GM10248 (cell line): ENCODE results near the gene RS1.

Experiments
- CTCF ChIA-PET: fragments of 300-600 bp; sonication (Branson Sonifier 250); formaldehyde crosslinking; extraction: SDS; loops from one replicate; lab custom pipeline; 2021; ENCODE audit warnings: antibody characterized with exemption; lab: Yijun Ruan, JAX
- POLR2A ChIA-PET: fragments of 350-650 bp; sonication (Branson Sonifier 250); formaldehyde crosslinking; extraction: SDS; loops from one replicate; lab custom pipeline; 2020; ENCODE audit warnings: antibody characterized with exemption; lab: Yijun Ruan, JAX
- DNase-seq: peaks from one replicate; pipeline ENCODE4 v3.0.0; 2012; ENCODE audit errors: extremely low spot score
- CTCF ChIP-seq: IDR thresholded peaks from 2 replicates; pipeline ENCODE4 v1.5.1; 2012; ENCODE audit warnings: mild to moderate bottlenecking, low read depth; ENCODE audit errors: extremely low read depth, missing control alignments, control extremely low read depth

Gene RS1

DNA sequence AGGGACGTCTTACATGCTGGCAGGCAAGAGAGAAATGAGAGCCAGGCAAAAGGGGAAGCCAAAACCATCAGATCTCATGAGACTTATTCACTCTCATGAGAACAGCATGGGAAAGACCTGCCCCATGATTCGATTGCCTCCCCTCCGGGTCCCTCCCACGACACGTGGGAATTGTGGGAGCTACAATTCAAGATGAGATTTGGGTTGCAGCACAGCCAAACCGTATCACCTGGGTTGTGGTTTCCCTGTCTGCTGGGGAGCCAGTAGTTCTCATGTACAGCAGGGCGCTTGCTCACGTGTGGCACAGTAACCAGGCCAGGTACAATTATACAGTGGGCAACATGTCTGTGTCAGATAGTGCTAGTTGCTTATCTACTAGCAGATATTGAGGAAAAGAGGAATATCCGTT lies 11.1 kb upstream of the RS1 start:
- ChIA-PET CTCF (interaction anchor here (1.3 kb wide), 1 partner anchor 42 kb away, joined by 3 read pairs; no protein-coding TSS in a partner anchor), POLR2A (no interaction called here)
- DNase-seq, result no peak
- no peak for TF ChIP-seq CTCF

DNA sequence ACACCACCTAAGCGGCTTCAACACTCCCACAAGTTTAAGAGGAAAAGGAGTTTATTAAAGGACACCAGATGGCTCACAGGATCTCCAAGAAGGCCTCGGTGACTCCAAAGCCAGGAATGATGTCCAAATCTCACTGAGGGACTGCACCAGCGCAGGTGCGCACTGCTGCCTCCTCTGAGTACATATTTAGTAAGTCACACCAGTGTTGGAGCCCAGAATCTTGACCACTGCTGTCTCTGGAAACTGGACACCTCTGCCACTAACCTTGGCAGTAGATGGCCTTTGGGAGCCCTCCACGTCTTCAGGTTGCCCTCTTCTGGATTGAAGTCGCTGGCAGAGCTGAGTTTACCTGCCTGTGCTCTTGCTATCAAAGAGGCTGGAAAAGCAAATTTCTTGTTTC lies 10.1 kb upstream of the RS1 start:
- POLR2A ChIA-PET, result no interaction called here
- CTCF ChIA-PET, result no interaction called here
- DNase-seq, result no peak
- no peak for TF ChIP-seq CTCF

DNA sequence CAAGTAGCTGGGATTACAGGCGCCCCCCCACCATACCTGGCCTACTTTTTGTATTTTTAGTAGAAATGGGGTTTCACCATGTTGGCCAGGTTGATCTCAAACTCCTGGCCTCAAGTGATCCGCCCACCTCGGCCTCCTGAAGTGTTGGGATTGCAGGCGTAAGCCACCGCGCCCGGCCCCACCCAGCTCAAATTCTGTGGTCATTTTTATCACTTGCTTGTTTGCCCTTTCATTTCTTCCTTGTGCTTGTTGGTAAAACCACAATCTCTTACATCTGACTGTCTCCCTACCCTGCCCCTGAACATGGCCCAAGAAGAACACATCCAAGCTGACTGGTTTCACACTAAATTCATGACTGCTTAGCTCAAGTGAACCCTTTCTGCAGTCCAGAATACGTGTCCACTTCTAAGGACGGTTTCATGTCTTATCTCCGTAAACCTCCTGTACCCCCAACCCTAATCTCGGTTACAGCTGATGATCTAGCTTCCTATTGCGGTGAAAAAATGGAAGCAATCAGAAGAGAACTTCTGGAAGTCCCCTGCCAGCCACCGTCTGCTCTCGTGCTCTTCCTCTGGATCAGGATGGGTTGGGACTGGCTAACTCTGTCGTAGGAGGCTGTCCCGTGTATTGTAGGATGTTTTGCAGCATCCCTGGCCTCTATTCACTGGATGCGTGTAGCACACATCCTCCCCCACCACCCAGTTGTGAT lies 5.4 kb upstream of the RS1 start:
- ChIA-PET CTCF (no interaction called here), POLR2A (interaction anchor here (0.6 kb wide), 1 partner anchor 60 kb away, joined by 11 read pairs; no protein-coding TSS in a partner anchor)
- TF ChIP-seq CTCF, result no peak
- DNase-seq, result no peak

- DNase-seq, result no peak
- no peak for TF ChIP-seq CTCF
- ChIA-PET POLR2A (no interaction called here), CTCF (no interaction called here)
These were observed 4.6 kb upstream of the RS1 start for GRCh38 chrX:18676470-18676869.

- DNase-seq, result no peak
- ChIA-PET POLR2A (no interaction called here), CTCF (no interaction called here)
- no peak for TF ChIP-seq CTCF
These were observed 4.1 kb upstream of the RS1 start for GRCh38 chrX:18676050-18676449.

DNA sequence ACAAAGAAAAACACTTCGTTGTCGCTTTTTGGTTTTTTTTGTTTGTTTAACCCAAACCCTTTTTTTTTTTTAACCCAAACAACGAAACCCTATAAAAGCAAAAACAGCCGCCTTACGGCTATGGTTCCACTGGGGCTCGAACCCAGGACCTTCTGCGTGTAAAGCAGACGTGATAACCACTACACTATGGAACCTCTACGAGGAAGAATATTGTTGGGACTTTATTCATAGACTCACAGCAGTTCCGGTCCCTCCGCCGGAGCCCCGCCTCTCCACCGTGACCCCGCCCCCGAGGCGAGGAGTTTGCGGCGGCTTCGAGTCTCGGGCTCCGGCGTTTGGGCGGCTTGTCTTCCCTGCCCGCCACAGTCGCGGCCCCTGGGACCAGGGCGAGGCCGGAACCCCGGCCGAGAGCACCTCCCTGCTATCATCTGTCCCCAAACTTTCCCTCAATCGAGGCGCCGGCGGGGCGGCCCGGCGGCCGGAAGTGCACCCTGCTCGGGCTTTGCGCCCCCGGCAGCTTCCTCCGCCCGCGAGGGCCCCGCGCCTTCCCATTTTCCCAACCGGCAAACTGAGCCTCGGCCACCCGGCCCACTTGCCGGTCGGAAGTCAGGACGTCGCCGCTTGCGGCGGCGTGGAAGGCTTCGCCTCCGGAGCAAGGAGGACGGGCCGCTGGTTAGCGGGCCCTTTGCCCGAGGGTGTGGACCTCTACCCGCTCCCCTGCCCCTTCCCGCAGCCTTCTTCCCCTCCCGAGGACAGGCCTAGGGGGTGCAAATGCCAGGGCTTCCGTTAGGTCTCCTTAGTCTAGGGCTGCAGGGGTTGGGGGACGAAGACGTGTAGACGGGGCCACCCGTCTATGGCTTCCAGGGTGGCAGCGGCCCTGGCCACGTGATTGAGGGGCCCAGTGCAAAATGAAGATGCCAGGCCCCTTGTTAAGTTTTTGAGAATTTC lies 3.2 kb upstream of the RS1 start:
- TF ChIP-seq CTCF, result no peak
- ChIA-PET POLR2A (no interaction called here), CTCF (no interaction called here)
- peak; percentile 84 for DNase-seq
